ENCODE data around the gene PATJ.

Gene PATJ

DNA sequence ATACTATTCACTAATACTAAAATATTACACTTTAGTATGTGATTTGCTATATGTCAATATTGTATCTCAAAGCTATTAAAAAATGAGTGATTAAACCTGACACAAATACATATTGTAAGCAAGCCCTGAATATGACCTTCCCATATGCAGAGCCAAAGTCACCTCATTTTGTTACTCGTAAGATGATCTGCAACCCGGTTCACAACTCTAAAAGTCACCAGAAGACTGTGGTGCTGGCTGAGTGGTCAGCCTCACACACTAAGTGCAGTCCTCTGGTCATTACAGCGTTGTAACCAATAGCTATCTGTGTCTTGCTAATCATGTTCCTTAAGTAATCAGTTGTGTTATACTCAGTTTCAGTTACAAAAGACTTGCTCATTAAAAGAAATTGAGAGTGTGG is 254.8 kb downstream of the PATJ start:
- TF ChIP-seq, protein P1, sequence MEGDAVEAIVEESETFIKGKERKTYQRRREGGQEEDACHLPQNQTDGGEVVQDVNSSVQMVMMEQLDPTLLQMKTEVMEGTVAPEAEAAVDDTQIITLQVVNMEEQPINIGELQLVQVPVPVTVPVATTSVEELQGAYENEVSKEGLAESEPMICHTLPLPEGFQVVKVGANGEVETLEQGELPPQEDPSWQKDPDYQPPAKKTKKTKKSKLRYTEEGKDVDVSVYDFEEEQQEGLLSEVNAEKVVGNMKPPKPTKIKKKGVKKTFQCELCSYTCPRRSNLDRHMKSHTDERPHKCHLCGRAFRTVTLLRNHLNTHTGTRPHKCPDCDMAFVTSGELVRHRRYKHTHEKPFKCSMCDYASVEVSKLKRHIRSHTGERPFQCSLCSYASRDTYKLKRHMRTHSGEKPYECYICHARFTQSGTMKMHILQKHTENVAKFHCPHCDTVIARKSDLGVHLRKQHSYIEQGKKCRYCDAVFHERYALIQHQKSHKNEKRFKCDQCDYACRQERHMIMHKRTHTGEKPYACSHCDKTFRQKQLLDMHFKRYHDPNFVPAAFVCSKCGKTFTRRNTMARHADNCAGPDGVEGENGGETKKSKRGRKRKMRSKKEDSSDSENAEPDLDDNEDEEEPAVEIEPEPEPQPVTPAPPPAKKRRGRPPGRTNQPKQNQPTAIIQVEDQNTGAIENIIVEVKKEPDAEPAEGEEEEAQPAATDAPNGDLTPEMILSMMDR (IDR thresholded peaks at IDR 0.05; ENCODE audit: low read depth, low read length, missing control alignments), result no peak
- no peak for DNase-seq (ENCODE audit: low read depth)

DNA sequence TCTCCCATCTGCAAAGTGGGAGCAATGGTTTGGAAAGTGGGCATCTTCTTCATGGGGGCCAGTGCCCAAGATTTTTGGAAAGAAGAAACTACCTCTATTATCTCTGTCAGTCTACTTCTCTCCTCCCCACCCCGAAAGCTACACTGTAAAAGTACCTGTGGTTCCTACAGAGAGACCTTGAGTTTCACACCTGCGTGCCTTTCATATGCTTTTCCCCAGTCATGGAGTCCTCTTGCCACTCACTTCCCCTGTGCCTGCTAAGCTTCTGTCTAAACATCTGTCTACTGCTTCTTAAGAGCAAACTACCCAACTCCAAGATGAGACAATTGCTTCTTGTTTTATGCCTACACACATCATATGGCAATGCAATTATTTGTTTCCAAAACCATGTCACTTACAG is 261.5 kb downstream of the PATJ start:
- DNase-seq (ENCODE audit: low read depth), result no peak
- H3K4me3 ChIP-seq (ENCODE audit: low read depth, low read length), result no peak overlapping the region
- TF ChIP-seq, protein P1 (IDR thresholded peaks at IDR 0.05; ENCODE audit: low read depth, low read length, missing control alignments), result no peak

More for the DNA sequence above, 254.8 kb downstream of the PATJ start:
- H3K4me3 ChIP-seq (ENCODE audit: low read depth, low read length), result no peak overlapping the region

DNA sequence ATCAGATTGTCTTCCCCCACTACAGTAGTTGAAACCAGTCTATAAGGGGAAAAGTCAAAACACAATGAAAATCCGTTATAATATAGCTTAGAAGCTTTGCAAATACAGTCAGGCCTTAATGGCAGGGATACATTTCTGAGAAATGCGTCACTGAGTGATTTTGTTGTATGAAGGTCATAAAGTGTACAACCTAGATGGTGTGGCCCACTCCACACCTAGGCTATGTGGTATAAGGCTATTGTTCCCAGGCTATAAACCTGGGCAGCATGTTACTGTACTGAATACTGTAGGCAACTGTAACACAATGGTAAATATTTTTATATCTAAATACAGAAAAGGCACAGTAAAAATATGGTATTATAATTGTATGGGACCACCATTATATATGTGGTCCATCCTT is 264.4 kb downstream of the PATJ start:
- TF ChIP-seq, protein P1 (IDR thresholded peaks at IDR 0.05; ENCODE audit: low read depth, low read length, missing control alignments), result no peak
- H3K4me3 ChIP-seq (ENCODE audit: low read depth, low read length), result no peak overlapping the region
- DNase-seq (ENCODE audit: low read depth), result no peak

DNA sequence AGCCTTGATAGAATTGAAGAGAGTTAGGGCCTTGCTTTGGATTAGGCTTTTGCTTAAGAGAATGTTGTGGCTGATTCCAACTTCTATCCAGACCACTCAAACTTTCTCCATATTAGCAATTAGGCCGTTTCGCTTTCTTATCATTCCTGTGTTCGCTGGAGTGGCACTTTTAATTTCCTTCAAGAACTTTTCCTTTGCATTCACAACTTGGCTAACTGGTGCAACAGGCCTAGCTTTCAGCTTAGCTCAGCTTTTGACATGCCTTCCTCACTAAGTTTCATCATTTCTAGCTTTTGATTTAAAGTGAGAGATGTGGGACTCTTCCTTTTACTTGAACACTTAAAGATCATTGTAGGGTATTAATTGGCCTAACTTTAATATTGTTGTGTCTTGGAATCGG is 268.7 kb downstream of the PATJ start:
- H3K4me3 ChIP-seq (ENCODE audit: low read depth, low read length), result no peak overlapping the region
- TF ChIP-seq, protein P1 (IDR thresholded peaks at IDR 0.05; ENCODE audit: low read depth, low read length, missing control alignments), result no peak
- DNase-seq (ENCODE audit: low read depth), result no peak

DNA sequence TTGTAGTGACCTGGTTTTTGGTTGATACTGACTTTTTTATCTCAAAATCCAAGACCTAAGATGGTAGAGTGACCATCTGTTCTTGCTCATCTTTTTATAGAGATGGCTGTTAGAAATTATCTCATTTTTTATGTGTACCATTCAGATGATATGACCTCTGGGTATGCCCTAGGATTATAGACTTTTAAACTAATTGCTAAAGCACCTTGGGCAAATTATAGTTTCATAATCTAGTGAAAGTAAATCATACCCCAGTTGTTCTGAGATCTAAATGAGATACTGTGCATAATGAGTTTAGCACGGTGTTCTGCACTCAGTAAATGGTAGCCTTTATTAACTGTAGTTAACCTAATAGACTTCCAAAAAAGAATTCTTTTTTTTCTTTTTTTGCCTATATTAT is 269.8 kb downstream of the PATJ start:
- H3K4me3 ChIP-seq (ENCODE audit: low read depth, low read length), result no peak overlapping the region
- no peak for DNase-seq (ENCODE audit: low read depth)
- TF ChIP-seq, protein P1 (IDR thresholded peaks at IDR 0.05; ENCODE audit: low read depth, low read length, missing control alignments), result no peak

DNA sequence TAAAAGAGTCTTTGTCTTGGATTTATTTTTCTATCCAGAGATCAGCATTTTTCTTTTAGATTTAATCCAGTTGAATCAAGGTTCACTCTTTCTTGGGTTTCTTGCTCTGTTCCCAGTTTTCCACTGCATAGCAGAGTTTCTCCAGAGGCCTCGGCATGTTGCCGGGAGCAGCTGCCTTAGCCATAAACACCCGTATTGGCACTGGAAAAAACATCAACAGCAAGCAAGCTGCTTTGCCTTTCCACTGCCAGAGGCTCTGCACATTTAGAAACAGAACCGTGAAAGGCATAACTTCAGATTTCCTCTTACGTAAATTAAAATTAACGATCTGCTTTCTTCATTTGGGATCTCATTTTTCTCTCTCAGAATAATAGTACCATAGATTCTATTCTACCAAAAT is 270.6 kb downstream of the PATJ start:
- DNase-seq (ENCODE audit: low read depth), result no peak
- TF ChIP-seq, protein P1 (IDR thresholded peaks at IDR 0.05; ENCODE audit: low read depth, low read length, missing control alignments), result no peak
- no peak overlapping the region for H3K4me3 ChIP-seq (ENCODE audit: low read depth, low read length)

DNA sequence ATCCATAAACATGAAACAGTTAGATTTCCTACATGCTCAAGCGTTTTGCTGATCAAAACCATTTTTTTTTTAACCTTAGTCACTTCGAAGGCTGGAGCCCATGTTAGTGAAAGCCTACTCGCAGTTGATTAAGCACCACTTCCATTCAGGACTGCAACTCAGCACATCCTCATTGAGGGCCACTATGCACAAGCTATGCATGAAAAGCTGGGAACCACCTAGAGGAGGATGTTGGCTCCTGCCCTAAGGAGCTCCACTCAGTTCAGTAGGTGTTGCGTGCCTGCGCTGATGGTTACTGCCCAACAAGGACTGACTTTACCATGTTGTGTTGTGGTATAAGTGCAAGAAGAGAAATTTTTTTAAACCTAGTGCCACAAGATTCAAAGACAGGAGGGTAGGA is 271.0 kb downstream of the PATJ start:
- TF ChIP-seq, protein P1 (IDR thresholded peaks at IDR 0.05; ENCODE audit: low read depth, low read length, missing control alignments), result no peak
- H3K4me3 ChIP-seq (ENCODE audit: low read depth, low read length), result no peak overlapping the region
- no peak for DNase-seq (ENCODE audit: low read depth)
